Urothelium cell line (cell line): ENCODE data around the gene GABBR1.

Source experiments
- DNase-seq: peaks from one replicate; pipeline ENCODE4 v3.0.0; 2011; ENCODE audit warnings: low spot score, mixed read lengths
- FAIRE-seq: peaks from 2 replicates; lab custom pipeline; 2011; peaks lifted over from hg19 to GRCh38; lab: Jason Lieb, UNC

The GABBR1 gene

GRCh38 chr6:29577544-29577943 lies 55.4 kb downstream of the GABBR1 start:
- no peak for DNase-seq
- no peak for FAIRE-seq

- FAIRE-seq (no peak), DNase-seq (no peak)
Measured at GRCh38 chr6:29576056-29576455, 56.9 kb downstream of the GABBR1 start.

GRCh38 chr6:29567991-29568390 lies 65.0 kb downstream of the GABBR1 start:
- FAIRE-seq (no peak), DNase-seq (no peak)

GRCh38 chr6:29567541-29567940 lies 65.4 kb downstream of the GABBR1 start:
- no peak for DNase-seq

GRCh38 chr6:29566856-29567255 lies 66.1 kb downstream of the GABBR1 start:
- no peak for DNase-seq
- no peak for FAIRE-seq

More at GRCh38 chr6:29567541-29567940, 65.4 kb downstream of the GABBR1 start:
- no peak for FAIRE-seq

- DNase-seq (no peak), FAIRE-seq (no peak)
Measured at GRCh38 chr6:29564875-29565274, 68.1 kb downstream of the GABBR1 start.

GRCh38 chr6:29563435-29563965 lies 69.5 kb downstream of the GABBR1 start:
- DNase-seq: no peak
- FAIRE-seq: no peak

GRCh38 chr6:29561606-29562181 lies 71.3 kb downstream of the GABBR1 start:
- FAIRE-seq: no peak
- no peak for DNase-seq

GRCh38 chr6:29561091-29561490 lies 71.9 kb downstream of the GABBR1 start:
- DNase-seq: no peak
- FAIRE-seq: no peak

GRCh38 chr6:29559524-29560287 lies 73.3 kb downstream of the GABBR1 start, which contains the start of gene UBD:
Gene UBD, minus strand, starts transcription at chr6:29559732. Its CDS starts 31 bp downstream, at chr6:29559701.
- DNase-seq (no peak), FAIRE-seq (no peak)

- DNase-seq (no peak), FAIRE-seq (no peak)
Measured at GRCh38 chr6:29558439-29559079, 74.4 kb downstream of the GABBR1 start.

- DNase-seq: no peak
- no peak for FAIRE-seq
Measured at GRCh38 chr6:29557320-29557719, 75.7 kb downstream of the GABBR1 start.

GRCh38 chr6:29554764-29555163 lies 78.2 kb downstream of the GABBR1 start:
- no peak for FAIRE-seq
- DNase-seq: no peak

GRCh38 chr6:29553268-29554057 lies 79.5 kb downstream of the GABBR1 start:
- DNase-seq (no peak), FAIRE-seq (no peak)

GRCh38 chr6:29552512-29553051 lies 80.4 kb downstream of the GABBR1 start:
- FAIRE-seq: no peak
- DNase-seq: no peak

- FAIRE-seq (no peak), DNase-seq (no peak)
Measured at GRCh38 chr6:29547573-29547972, 85.4 kb downstream of the GABBR1 start.

- no peak for FAIRE-seq
- no peak for DNase-seq
Measured at GRCh38 chr6:29537714-29538403, 95.1 kb downstream of the GABBR1 start.

GRCh38 chr6:29532320-29532951 lies 100.5 kb downstream of the GABBR1 start:
- no peak for FAIRE-seq
- DNase-seq: no peak

- FAIRE-seq (no peak), DNase-seq (no peak)
Measured at GRCh38 chr6:29531668-29532067, 101.3 kb downstream of the GABBR1 start.
